HG02981 (cell line): ENCODE data around the gene LHX5.

ENCODE experiments used
- ATAC-seq: cut with Tn5 transposase; IDR thresholded peaks from one replicate; pipeline ENCODE4 v1.9.1; 2021; ENCODE audit warnings: mild to moderate bottlenecking, moderate library complexity; ENCODE audit not compliant: unreplicated experiment

Gene LHX5

GRCh38 chr12:113466454-113467141 is 5.1 kb downstream of the LHX5 start:
- ATAC-seq, result no peak

- no peak for ATAC-seq
These were observed 5.7 kb downstream of the LHX5 start for GRCh38 chr12:113465808-113466453.

DNA sequence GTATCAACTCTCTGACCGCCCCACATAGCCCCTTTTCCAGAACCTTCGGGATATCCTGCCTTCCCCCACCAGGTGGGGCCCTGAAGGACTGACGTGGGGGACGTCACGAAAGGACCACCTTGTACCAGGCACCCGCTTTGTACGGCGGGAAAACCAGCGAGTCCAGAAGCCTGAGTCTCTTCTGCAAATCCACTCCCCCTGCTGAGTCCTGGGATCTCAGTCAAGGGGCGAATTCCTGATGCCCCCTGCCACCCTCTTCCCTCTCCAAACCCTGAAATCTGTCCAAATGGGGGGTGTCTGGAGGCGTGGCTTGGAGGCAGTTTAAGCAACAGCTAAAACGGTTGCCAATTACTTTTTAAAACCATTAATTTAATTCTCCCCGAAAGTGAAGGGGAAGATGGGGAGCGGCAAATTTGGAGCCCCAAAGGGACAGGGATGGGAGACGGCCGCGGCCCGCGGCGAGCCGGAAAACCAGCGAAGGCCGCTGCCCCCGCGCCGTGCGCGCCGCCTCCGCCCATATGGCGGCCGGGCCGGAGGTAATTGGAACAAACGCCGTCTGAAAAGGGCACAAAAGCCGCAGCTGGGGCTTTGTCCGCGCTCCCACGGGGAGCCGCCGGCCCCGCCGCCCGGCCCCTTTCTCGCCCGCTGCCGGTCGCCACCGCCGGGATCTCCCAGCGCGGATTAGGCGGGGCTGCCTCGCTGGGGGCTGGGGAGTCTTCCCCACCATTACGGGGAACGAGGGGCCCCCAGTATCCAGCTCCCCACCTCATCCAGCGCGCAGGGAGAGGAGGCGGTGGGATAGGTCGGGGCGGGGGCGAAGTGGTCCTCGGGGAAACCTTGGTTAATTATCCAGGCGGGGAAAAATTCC is 6.6 kb downstream of the LHX5 start:
- no peak for ATAC-seq

GRCh38 chr12:113464452-113464775 is 7.3 kb downstream of the LHX5 start:
- ATAC-seq, result no peak

GRCh38 chr12:113463746-113464451 is 7.8 kb downstream of the LHX5 start:
- no peak for ATAC-seq

- no peak for ATAC-seq
These were observed 8.5 kb downstream of the LHX5 start for GRCh38 chr12:113462998-113463745.

DNA sequence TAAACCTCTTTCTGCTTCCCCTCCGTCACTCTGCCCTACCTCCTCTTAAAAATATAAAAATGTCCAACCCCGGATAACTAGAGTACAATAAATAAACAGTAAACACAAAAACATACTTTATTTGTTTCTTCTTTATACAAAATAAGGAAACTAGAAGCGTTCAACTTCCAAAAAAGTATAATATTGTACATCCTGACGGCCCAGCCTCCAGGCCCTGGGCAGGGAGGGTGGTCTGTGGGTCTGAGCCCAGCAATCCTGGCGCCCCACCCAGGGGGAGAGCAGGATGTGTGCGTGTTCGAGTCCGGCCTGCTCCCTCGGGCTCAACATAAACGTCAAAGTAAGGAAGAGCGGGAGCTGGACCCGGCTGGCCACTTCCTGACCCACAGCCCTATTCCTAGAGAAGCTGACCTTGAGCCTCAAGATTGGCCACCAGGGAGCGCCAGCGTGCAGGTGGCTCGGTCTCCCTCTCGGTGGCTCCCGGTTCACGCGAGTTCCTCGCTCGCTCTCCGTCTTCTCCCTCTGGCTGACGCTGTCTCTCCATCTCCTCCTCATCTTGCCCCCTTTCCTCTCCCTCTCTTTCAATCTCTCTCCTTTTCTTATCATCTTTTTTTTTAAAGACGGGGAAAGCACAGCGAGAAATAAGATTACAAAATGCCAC is 9.4 kb downstream of the LHX5 start:
- no peak for ATAC-seq

- ATAC-seq, result no peak
These were observed 10.0 kb downstream of the LHX5 start for GRCh38 chr12:113461666-113462065.

DNA sequence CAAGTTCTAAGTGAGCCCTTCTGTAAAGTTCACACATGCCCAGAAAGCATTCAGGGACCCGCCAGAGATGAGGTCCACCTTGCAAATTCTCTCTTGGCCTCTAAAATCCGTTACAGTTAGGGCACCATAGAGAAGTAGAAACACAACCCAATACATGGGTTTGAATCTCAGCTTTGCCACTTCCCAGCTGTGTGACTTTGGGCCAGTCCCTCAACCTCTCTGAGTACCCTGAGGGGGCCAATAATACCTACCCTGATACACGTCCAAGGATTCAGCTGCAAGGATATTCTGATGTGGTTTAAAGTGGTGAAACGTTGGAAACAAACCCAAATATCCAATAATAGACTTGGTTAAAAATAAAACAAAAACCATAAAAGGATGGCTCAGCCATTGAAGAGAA is 11.7 kb downstream of the LHX5 start:
- ATAC-seq, result no peak

- ATAC-seq, result no peak
These were observed 14.0 kb downstream of the LHX5 start for GRCh38 chr12:113457710-113458109.

DNA sequence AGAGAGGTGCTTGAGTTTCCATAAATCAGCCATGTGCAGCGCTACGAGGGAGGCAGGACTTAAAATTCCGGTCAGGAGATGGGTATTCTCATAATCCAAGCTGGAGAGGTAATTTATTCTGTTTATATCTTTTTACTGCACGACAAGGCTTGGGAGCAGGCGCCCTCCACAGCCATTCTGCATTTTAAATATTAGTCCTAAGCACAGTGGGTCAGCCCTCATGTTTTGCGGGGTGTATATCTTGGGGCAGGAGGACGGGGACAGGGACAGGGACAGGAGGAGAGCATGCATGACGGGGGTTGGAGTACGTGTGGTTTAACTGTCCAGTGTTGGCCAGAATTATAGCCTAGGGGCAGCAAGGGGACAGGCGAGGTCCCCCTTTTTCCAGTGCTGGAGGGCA is 14.5 kb downstream of the LHX5 start:
- ATAC-seq, result no peak

- no peak for ATAC-seq
These were observed 14.9 kb downstream of the LHX5 start for GRCh38 chr12:113456761-113457160.

DNA sequence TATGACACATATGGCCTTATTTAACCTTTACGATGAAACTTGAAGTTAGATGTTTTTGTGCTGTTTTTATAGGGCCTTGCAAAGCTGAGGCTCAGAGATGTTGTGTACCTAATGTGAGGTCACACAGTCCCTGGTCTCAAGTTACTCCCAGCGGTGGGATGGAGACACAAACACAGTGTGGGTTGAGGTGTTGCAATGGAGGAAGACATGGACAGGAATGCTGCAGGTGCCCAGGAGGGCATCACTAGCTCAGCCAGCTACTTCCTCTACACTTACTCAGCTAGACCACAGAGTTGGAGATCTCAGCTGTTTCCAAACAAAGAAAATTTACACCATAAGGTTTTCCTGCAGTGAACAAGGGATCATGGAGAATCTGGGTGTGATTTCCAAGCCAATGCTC is 15.5 kb downstream of the LHX5 start:
- ATAC-seq, result no peak

- ATAC-seq, result no peak
These were observed 18.3 kb downstream of the LHX5 start for GRCh38 chr12:113453330-113453729.

- no peak for ATAC-seq
These were observed 19.2 kb downstream of the LHX5 start for GRCh38 chr12:113452458-113452857.

DNA sequence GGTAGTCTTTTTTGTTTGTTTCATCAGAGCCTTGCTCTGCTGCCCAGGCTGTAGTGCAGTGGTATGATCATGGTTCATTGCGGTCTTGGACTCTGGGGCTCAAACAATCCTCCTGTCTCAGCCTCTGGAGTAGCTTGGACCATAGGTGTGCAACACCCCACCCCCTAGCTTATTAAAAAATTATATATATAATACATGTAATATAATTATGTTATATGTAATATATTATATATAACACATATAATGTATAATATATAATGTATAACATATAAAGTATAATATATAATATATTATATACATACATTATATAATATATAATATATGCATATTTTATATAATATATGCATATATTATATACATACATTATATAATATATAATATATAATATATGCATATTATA is 21.8 kb downstream of the LHX5 start:
- no peak for ATAC-seq

- no peak for ATAC-seq
These were observed 22.4 kb downstream of the LHX5 start for GRCh38 chr12:113449299-113449698.

DNA sequence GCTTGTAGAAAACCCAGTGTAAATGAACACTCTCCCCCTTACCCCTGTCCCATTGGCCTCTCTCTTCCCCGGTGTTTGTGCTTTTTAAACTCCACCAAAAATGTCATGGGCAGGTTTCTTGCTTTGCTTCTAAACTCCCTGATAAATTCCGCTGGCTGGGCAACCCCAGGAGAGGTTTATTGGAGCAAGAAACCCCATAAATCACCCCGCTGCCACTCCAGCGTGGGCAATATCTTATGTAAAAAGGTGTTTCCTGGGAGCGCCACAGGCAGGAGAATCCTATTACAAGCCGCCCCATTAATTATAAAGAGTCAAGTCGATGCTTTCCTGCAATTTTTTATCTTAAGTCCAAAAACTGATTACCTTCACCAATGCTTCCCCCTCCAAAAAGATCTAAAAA is 22.8 kb downstream of the LHX5 start:
- ATAC-seq, result no peak

GRCh38 chr12:113445544-113446171 is 26.0 kb downstream of the LHX5 start:
- ATAC-seq, result no peak
